AG04449 (cell line): ENCODE measurements around the gene ALDH1L2.

Experiments used
- CTCF ChIA-PET: fragments of 350-600 bp; formaldehyde crosslinking; extraction: SDS; loops from one replicate; lab custom pipeline; 2021; ENCODE audit warnings: antibody characterized with exemption; lab: Yijun Ruan, JAX
- POLR2A ChIA-PET: fragments of 400-600, 350-600 bp; formaldehyde crosslinking; extraction: SDS; loops from one replicate; lab custom pipeline; 2020; ENCODE audit warnings: antibody characterized with exemption, inconsistent platforms; lab: Yijun Ruan, JAX
- DNase-seq: peaks from one replicate; pipeline ENCODE4 v3.0.0-alpha.2; 2010; ENCODE audit warnings: low read depth, low spot score
- H3K4me3 ChIP-seq: 2 replicates; pipeline ENCODE4 v1.5.1; 2011; ENCODE audit warnings: low read depth, mild to moderate bottlenecking, control low read depth, low read length
- TF ChIP-seq, protein P1 (sequence below): IDR thresholded peaks from one replicate; pipeline ENCODE4 v1.5.1; 2011; ENCODE audit warnings: mild to moderate bottlenecking, moderate library complexity, low read length, control low read depth, inconsistent platforms; ENCODE audit not compliant: insufficient read depth; ENCODE audit errors: missing control alignments

ALDH1L2 gene

GRCh38 chr12:105071981-105072380 is 12.3 kb downstream of the ALDH1L2 start:
- no peak for DNase-seq
- TF ChIP-seq, protein P1, sequence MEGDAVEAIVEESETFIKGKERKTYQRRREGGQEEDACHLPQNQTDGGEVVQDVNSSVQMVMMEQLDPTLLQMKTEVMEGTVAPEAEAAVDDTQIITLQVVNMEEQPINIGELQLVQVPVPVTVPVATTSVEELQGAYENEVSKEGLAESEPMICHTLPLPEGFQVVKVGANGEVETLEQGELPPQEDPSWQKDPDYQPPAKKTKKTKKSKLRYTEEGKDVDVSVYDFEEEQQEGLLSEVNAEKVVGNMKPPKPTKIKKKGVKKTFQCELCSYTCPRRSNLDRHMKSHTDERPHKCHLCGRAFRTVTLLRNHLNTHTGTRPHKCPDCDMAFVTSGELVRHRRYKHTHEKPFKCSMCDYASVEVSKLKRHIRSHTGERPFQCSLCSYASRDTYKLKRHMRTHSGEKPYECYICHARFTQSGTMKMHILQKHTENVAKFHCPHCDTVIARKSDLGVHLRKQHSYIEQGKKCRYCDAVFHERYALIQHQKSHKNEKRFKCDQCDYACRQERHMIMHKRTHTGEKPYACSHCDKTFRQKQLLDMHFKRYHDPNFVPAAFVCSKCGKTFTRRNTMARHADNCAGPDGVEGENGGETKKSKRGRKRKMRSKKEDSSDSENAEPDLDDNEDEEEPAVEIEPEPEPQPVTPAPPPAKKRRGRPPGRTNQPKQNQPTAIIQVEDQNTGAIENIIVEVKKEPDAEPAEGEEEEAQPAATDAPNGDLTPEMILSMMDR: no peak
- ChIA-PET POLR2A (interaction anchor here (1.6 kb wide), 1 partner anchor 11 kb away, joined by 8 read pairs; no protein-coding TSS in a partner anchor), CTCF (interaction anchor here (2.8 to 12.6 kb wide), 2 partner anchors 19 to 25 kb away, joined by 8 to 113 read pairs; no protein-coding TSS in a partner anchor)
- no peak overlapping the region for H3K4me3 ChIP-seq

DNA sequence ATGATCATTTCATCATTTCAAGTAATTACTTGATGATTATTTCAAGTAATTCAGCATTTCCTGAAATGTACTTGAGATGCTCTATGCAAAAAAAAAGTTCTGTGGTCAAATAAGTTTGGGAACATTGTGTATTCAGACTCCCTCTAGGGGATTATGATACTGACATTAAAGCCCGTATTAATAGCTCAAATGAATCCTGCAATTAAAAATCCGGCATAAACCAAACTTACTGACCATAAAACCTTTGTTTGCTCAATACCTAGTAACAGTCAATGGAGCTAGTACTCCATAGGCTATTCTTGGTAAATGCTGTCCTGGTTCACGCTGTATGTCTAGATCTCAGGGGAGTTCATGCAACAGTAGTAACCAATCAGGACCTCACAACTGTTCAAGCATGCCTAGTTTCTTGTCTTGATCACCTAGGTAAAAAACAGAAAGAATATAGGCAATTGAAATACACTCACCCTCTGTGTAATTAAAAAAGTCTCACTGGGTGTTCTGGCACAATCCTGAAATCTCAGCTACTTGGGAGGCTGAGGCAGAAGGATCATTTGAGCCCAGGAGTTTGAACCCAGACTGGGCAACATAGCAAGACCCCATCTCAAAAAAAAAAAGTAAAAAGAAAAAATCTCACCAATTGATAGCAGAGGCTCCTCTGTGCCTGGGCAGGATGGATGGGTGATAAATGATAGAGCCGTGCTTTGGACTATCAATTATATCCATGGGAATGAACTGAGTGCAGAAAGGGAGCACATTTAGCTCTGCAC is 14.1 kb downstream of the ALDH1L2 start:
- TF ChIP-seq, protein P1: no peak
- POLR2A ChIA-PET: interaction anchor here (1.6 kb wide), 1 partner anchor 13 kb away, joined by 8 read pairs; no protein-coding TSS in a partner anchor
- no peak overlapping the region for H3K4me3 ChIP-seq
- CTCF ChIA-PET: interaction anchor here (0.5 to 12.6 kb wide), 7 partner anchors 9 to 1133 kb away, joined by 3 to 113 read pairs (median 6); no protein-coding TSS in a partner anchor
- no peak for DNase-seq

GRCh38 chr12:105067511-105068031 is 16.7 kb downstream of the ALDH1L2 start:
- no peak for DNase-seq
- POLR2A ChIA-PET: interaction anchor here (1.2 kb wide), 1 partner anchor 16 kb away, joined by 3 read pairs; no protein-coding TSS in a partner anchor
- H3K4me3 ChIP-seq: no peak overlapping the region
- CTCF ChIA-PET: interaction anchor here (3.0 to 12.6 kb wide), 2 partner anchors 9 to 14 kb away, joined by 6 to 113 read pairs; no protein-coding TSS in a partner anchor
- TF ChIP-seq, protein P1: no peak

GRCh38 chr12:105064564-105065178 is 19.6 kb downstream of the ALDH1L2 start:
- POLR2A ChIA-PET: no interaction called here
- no peak for DNase-seq
- CTCF ChIA-PET: interaction anchor here (0.6 to 12.6 kb wide), 2 partner anchors 10 to 11 kb away, joined by 3 to 113 read pairs; no protein-coding TSS in a partner anchor
- TF ChIP-seq, protein P1: no peak
- no peak overlapping the region for H3K4me3 ChIP-seq

DNA sequence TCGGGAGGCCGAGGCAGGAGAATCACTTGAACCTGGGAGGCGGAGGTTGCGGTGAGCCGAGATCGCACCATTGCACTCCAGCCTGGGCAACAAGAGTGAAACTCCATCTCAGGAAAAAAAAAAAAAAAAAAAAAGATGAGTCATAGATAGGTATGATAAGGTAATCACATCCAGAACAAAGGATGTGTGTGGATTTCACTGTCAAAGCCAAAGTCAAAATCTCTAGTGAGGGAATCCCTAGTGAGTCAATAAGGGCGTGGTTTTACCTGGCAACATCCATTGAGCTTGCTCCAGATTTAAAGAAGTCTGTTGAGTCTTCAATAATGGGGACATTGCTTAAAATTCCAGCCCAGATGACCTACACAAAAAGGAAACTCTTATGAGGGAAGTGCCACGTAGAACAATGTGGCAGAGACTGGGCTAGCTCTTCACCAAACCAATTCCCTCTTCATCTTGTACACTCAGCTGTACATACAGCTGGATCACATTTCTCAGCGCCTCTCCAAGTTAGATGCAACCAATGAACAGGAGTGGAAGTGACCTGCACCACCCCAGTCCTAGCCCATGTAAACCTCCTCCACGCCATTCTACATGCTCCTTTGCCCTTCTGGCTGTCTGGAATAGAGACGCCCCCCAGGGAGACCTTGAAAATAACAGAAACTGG is 23.4 kb downstream of the ALDH1L2 start:
- POLR2A ChIA-PET: no interaction called here
- CTCF ChIA-PET: interaction anchor here (1.2 to 12.6 kb wide), 4 partner anchors 7 to 679 kb away, joined by 4 to 113 read pairs (median 6); no protein-coding TSS in a partner anchor
- DNase-seq: no peak
- no peak overlapping the region for H3K4me3 ChIP-seq
- TF ChIP-seq, protein P1: no peak
